IPS DF 6.9 (cell line): ENCODE data around the gene WNT7A.
"Not testable (repeated sequence)": the region's sequence is repeated elsewhere in the genome, so short reads cannot be mapped to it uniquely, and the experiment has no call there.

Experiments used
- DNase-seq: peaks from one replicate; pipeline ENCODE4 v3.0.0-alpha.2; 2013; ENCODE audit warnings: low read depth, low spot score
- H3K27ac ChIP-seq: one replicate; pipeline ENCODE4 v1.5.1; 2013; ENCODE audit warnings: low read length, control low read depth
- H3K27me3 ChIP-seq: 2 replicates; pipeline ENCODE4 v1.6.1; 2013; ENCODE audit warnings: mild to moderate bottlenecking, low read length; ENCODE audit not compliant: control insufficient read depth, insufficient read depth
- H3K36me3 ChIP-seq: 2 replicates; pipeline ENCODE4 v1.6.1; 2013; ENCODE audit warnings: low read length; ENCODE audit not compliant: control insufficient read depth, insufficient read depth
- H3K4me1 ChIP-seq: 2 replicates; pipeline ENCODE4 v1.6.1; 2013; ENCODE audit warnings: low read length; ENCODE audit not compliant: control insufficient read depth, insufficient read depth
- H3K4me3 ChIP-seq: 2 replicates; pipeline ENCODE4 v1.5.1; 2013; ENCODE audit warnings: mild to moderate bottlenecking, low read length
- H3K9me3 ChIP-seq: 2 replicates; pipeline ENCODE4 v1.6.1; 2013; ENCODE audit warnings: low read length, inconsistent platforms; ENCODE audit not compliant: control insufficient read depth, insufficient read depth
- WGBS: extraction: QIAGEN DNeasy Blood & Tissue Kit; methylation state at CpG from one replicate; pipeline ENCODE4 v1.1.7; 2013; ENCODE audit warnings: mixed read lengths, missing lambda C conversion rate; ENCODE audit not compliant: insufficient read length, insufficient coverage; 5-methylcytosine and 5-hydroxymethylcytosine counted together

Gene WNT7A

DNA sequence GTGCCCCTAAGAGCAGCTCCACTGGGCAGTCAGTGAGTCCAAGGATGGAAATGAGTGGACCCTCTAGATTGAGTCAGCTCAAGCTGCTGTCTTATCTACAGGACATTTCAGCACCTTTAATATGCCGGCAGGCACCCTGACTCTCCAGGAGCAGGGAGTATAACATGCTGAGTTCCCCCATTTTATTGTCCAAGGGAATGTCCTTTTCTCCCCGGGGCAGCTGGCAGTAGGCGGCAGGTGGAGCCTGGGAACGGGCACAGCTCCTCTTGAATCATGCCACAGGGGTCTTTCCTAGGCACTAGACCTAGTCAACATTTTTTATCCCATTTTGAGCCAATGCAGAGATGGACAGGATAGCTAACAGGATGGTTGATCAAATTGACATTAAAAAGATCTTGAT, 14.8 kb downstream of the WNT7A start:
- no peaks in the 10 kb centered on the region for H3K36me3 ChIP-seq
- no peak for DNase-seq
- H3K27me3 ChIP-seq: no peaks in the 10 kb centered on the region
- no peak overlapping the region for H3K4me3 ChIP-seq
- no peak overlapping the region for H3K27ac ChIP-seq
- no peaks in the 10 kb centered on the region for H3K9me3 ChIP-seq
- H3K4me1 ChIP-seq: no peaks in the 10 kb centered on the region; the same call in 1 of the 2 replicates
- no CpG with 5 or more reads among the region's 4 CpGs for WGBS

DNA sequence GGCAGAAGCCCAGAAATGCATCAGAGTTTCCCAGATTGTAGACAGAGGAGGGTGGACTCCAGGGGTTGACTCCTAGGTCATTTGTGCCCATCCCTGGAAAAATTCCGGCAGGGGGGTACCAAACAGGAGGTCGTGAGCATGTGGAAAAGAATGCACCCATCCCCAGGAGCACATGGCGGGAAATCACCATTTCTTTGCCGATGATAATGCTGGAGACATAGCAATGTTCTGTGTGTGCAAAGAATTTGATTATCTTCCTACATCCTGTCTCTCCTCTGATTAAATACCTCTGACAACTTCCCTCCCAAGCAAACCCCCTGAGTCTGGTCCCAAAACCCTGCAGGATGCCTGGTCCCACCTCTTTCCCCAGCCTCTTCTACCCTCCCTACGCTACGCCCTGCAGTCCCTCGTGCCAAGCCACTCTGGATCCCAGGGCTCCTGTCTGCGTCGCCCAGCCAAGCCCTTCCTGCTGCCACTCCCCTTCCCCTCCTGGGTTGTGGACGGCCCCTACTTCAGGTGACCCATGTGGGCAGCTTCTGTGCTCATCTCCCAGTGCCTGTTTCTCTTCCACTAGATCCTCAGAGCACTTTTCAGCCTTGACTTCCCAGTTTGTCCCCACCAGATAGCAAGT, 15.8 kb downstream of the WNT7A start:
- Histone ChIP-seq H3K27me3 (no peaks in the 10 kb centered on the region), H3K4me3 (no peak overlapping the region), H3K27ac (no peak overlapping the region), H3K36me3 (no peaks in the 10 kb centered on the region), H3K9me3 (no peaks in the 10 kb centered on the region), H3K4me1 (no peaks in the 10 kb centered on the region; the same call in 1 of the 2 replicates)
- no CpG with 5 or more reads among the region's 10 CpGs for WGBS
- no peak for DNase-seq

DNA sequence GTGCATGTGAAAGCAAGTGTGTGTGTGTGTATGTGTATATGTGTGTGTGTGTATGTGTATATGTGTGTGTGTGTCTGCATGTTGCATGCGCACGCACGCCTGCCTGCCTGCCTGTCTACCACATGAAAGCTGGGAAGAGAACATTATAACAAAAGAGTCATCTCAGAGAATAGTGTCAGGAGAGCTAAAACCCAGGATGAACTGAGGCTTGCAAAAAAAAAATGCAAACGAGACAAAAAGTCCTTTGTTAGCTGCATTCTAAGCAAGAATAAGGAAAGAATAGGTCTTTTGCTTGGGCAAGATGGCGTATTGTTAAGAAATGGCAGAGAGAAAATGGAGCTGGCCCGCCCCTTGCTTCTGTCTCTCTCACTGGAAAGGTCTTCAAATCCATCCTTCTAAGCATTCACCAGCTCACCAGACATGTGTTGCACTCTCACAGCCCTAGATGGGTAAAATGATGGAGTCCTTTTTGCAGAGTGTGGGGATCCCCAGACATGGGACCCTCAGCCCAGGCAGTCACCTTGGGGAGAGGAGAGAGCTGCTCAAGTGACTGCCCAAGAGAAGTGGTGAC, 16.4 kb downstream of the WNT7A start:
- WGBS: no CpG with 5 or more reads among the region's 6 CpGs
- Histone ChIP-seq H3K9me3 (no peaks in the 10 kb centered on the region), H3K4me3 (no peak overlapping the region), H3K4me1 (no peaks in the 10 kb centered on the region; the same call in 1 of the 2 replicates), H3K36me3 (no peaks in the 10 kb centered on the region), H3K27me3 (no peaks in the 10 kb centered on the region), H3K27ac (no peak overlapping the region)
- DNase-seq: no peak

DNA sequence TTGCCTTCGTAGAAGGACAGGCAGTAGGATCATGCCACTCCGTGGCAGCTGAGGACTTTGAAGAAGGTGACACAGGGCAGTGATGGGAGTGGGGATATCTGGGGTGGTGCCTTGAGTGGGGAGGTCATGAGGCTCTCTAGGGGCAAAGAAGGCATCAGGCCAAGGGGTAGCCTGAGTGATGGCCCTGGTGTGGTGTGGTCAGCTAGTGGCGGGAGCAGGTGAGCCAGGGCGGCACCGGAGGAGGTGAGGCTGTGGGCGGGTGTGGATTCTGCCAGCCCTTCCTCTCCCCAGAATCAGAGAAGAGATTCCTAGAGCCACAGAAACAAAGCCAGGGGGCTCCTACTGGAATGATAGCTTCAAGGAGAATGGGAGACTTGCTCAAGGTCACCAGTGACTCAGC, 18.4 kb downstream of the WNT7A start:
- DNase-seq: no peak
- no peaks in the 10 kb centered on the region; the same call in 1 of the 2 replicates for H3K4me1 ChIP-seq
- no peak overlapping the region for H3K27ac ChIP-seq
- no peaks in the 10 kb centered on the region for H3K36me3 ChIP-seq
- WGBS: no CpG with 5 or more reads among the region's 6 CpGs
- H3K27me3 ChIP-seq: no peaks in the 10 kb centered on the region
- no peak overlapping the region for H3K4me3 ChIP-seq
- no peaks in the 10 kb centered on the region for H3K9me3 ChIP-seq

DNA sequence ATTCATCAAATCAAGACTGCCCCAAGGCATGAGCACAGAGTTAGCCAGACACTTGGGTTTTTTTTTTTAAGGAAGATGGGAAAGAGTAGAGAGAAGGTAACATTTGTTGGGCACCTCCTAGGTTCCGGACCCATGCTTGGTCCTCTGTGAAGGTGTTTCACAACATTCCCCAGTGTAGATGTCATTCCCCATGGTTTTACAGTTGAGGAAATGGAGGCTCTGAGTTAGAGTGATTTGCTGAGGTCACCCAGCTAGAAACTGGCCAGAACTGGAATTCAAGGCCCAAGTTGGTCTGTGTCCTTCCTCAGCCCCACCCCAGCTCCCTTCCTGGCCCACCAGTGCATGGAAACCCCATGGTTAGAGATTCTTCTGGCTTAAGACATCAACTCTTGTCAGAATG, 19.9 kb downstream of the WNT7A start:
- no peak for DNase-seq
- WGBS: no CpG with 5 or more reads among the region's 1 CpG

DNA sequence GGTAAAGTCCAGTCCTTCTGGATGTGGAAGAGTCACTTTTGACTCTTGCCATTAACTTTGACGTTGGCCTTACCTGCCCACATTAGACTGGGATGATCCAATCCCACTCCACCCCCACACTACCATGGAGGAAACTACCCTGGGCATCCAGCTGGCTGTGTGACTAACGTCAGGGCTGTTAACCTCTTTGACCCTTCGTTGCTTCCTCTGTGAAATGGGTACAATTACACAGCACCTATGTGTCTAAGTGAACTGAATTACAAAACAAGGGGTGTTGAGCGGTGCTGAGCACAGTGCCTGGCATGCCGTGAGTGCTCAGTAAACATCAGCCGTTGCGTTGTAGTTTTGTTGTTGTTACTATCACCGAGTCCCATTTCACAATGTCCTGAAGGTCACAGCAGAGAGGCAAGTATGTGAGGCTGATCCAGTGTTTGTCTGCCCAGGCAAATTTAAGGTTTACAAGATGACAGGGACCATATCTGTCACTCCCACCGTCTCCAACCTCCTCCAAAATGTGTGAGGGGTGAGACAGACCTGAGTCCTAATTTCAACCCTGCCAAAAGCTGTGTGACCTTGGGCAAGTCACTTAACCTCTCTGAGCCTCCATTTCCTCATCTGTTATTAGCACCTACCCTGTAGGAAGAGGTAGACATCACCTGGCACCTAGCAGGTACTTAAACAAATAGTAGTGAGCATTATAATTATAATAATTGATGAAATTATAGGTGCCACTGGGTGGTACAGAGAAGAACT, 20.9 kb downstream of the WNT7A start:
- Histone ChIP-seq H3K9me3 (no peaks in the 10 kb centered on the region), H3K27me3 (no peaks in the 10 kb centered on the region), H3K27ac (no peak overlapping the region), H3K4me3 (no peak overlapping the region), H3K4me1 (no peaks in the 10 kb centered on the region; the same call in 1 of the 2 replicates), H3K36me3 (no peaks in the 10 kb centered on the region)
- no CpG with 5 or more reads among the region's 9 CpGs for WGBS
- DNase-seq: no peak

More for the DNA sequence above, 19.9 kb downstream of the WNT7A start:
- no peaks in the 10 kb centered on the region; the same call in 1 of the 2 replicates for H3K4me1 ChIP-seq
- H3K27ac ChIP-seq: no peak overlapping the region
- H3K36me3 ChIP-seq: no peaks in the 10 kb centered on the region
- H3K4me3 ChIP-seq: no peak overlapping the region
- H3K27me3 ChIP-seq: no peaks in the 10 kb centered on the region
- H3K9me3 ChIP-seq: no peaks in the 10 kb centered on the region

DNA sequence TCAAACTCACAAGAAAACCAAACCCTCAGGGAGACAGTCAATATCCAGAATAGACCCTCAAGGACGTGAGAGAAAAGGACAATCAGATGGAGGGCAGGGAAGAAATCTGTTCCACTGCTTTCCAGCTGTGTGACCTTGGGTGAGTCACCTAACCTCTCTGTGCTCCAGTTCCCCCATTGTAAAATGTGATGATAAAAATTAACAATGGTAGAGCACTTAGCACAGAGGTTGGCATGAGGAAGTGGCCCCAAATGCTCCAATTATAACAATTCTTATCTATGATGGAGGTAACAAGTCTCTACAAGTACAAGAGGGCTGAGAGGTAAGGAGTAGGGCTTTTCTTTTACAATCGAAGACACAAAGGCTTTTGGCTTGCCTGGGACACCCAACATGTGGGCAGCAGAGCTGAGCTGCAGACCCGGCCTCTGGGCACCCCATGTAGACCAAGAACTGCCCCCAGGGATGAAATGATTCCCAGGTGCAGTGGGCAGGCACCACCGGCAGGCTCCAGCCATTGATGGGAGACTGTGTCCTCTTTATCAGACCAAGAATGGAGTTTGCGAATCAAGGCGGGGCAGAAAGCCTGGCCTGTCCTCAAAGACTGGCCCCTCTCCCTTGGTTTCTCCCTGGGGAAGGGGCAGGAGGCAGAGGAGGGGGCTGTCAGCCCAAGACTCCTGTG, 22.0 kb downstream of the WNT7A start:
- no peaks in the 10 kb centered on the region for H3K4me1 ChIP-seq
- WGBS: no CpG with 5 or more reads among the region's 6 CpGs

DNA sequence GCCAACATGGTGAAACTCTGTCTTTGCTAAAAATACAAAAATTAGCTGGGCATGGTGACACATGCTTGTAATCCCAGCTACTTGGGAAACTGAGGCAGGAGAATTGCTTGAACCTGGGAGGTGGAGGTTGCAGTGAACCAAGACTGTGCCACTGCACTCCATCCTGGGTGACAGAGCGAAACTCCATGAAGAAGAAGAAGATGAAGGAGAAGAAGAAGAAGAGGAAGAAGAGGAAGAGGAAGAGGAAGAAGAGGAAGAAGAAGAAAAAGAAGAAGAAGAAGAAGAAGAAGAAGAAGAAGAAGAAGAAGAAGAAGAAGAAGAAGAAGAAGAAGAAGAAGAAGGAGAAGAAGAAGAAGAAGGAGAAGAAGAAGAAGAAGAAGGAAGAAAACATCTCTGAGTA, 23.2 kb downstream of the WNT7A start:
- not testable (repeated sequence) for H3K27ac ChIP-seq, DNase-seq, H3K27me3 ChIP-seq, H3K4me1 ChIP-seq, H3K9me3 ChIP-seq, H3K36me3 ChIP-seq, H3K4me3 ChIP-seq
- no CpG with 5 or more reads among the region's 1 CpG for WGBS

More for the DNA sequence above, 22.0 kb downstream of the WNT7A start:
- H3K4me3 ChIP-seq: no peak overlapping the region
- no peak for DNase-seq
- no peaks in the 10 kb centered on the region for H3K27me3 ChIP-seq
- H3K9me3 ChIP-seq: no peaks in the 10 kb centered on the region
- H3K27ac ChIP-seq: no peak overlapping the region
- no peaks in the 10 kb centered on the region for H3K36me3 ChIP-seq

DNA sequence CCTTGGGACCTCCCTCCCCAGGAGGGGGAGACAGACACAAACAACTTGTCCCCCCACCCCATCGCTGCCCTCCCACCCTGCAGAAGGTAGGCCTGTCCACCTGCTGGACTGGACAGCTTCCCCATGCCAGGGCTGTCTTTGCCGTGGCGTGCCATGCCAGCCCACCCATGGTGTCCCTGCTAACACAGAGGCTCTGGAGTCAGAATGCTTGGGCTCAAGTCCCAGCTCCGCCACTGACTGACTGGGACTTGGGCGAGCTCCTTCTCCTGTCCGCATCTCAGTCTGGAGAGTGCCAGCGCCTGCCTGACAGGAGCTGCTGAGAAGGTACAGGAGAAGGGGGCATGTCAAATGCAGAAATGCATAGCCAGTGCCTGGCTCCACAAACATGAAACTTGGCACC, 23.9 kb downstream of the WNT7A start:
- no peaks in the 10 kb centered on the region for H3K27me3 ChIP-seq
- no peaks in the 10 kb centered on the region for H3K9me3 ChIP-seq
- H3K27ac ChIP-seq: no peak overlapping the region
- no peaks in the 10 kb centered on the region for H3K4me1 ChIP-seq
- H3K4me3 ChIP-seq: no peak overlapping the region
- no peaks in the 10 kb centered on the region for H3K36me3 ChIP-seq
- no peak for DNase-seq
- WGBS: no CpG with 5 or more reads among the region's 7 CpGs

DNA sequence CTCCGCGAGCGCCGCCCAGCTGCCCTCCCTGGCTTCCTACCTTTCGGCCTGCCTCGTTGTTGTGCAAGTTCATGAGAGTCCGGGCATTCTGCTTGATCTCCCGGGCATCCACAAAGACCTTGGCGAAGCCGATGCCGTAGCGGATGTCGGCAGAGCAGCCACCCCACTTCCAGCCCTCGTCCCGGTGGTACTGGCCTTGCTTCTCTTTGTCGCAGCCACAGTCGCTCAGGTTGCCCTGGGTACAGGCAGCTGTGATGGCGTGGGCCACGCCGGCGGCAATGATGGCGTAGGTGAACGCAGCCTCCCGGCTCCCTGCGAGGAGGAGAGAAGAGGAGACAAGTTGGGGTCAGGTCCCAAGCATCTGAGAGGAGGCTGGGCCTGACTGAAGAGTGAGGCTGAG, 25.4 kb downstream of the WNT7A start:
- H3K4me1 ChIP-seq: peaks cover 3% of the 10 kb centered on the region; the same call in 1 of the 2 replicates
- no peak overlapping the region for H3K27ac ChIP-seq
- DNase-seq: no peak
- H3K9me3 ChIP-seq: no peaks in the 10 kb centered on the region
- WGBS: no CpG with 5 or more reads among the region's 25 CpGs
- no peak overlapping the region for H3K4me3 ChIP-seq
- H3K36me3 ChIP-seq: no peaks in the 10 kb centered on the region
- no peaks in the 10 kb centered on the region for H3K27me3 ChIP-seq
